ENCODE data around the gene MUC16.

The MUC16 gene

DNA sequence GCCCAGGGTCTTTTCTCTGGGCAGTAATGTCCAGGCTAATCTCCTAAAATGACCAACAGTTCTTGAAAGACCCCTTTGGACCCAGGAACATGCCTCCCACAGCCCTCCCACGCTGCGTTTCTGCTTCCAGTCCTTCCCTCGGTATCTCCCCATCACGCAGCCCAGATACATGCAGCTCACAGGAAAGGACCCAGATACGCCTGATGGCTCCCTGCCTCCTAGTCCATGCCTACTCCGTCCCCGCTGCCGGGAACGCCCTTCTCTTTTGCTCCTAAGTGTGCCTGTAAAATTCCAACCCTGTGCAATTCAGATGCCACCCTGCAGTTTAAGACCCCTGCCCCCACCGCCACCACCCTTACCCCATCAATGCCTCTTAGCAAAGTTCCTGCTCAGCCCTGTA is 778 bp downstream of the MUC16 start:
- DNase-seq (ENCODE audit: low read depth): no peak

DNA sequence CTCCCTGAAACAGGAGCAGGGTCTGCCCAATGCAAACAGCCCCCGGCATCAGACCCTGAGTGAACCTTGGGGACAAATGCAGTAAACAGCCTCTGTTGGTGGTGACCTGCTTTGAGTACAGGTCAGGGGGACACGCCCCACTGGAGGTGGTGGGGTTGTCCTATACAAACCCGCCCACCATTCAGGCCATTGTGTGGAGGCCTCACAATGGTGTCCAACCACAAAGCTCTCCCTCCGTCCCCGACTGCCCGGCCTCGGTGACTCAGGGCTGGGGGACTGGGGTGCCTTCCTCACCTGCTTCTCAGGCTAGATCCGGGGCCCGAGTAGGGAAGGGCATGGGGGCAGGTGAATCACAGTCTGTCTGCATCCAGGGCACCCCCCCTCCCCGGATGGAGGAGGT is 1.5 kb downstream of the MUC16 start:
- no peak for DNase-seq (ENCODE audit: low read depth)

- no peak for DNase-seq (ENCODE audit: low read depth)
Observed at GRCh38 chr19:9000933-9001332, 9.3 kb downstream of the MUC16 start.

DNA sequence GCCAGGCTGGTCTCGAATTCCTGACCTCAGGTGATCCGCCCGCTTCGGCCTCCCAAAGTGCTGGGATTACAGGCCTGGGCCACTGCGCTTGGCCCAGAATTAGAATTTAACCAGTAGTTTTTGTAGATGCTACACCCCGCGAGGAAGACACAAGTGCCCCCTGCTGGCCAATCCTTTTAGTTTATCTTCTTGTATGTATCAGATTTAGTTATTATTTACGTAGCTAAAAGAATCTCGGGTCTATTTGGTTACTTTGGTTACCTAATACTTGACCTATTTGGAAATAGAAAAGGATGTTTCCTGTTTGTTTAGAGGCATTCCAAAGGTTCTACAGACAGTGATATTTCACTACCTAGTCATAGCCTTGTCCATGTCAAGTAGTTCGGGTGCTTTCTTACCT is 22.0 kb downstream of the MUC16 start:
- no peak for DNase-seq (ENCODE audit: low read depth)

- DNase-seq (ENCODE audit: low read depth): no peak
Observed at GRCh38 chr19:8986296-8986695, 23.9 kb downstream of the MUC16 start.

- DNase-seq (ENCODE audit: low read depth): no peak
Observed at GRCh38 chr19:8973501-8974091, 36.6 kb downstream of the MUC16 start.

GRCh38 chr19:8965887-8966286 is 44.3 kb downstream of the MUC16 start:
- DNase-seq (ENCODE audit: low read depth): no peak
